Sigmoid colon (tissue), 7 donors: ENCODE results near the gene KLHL10. TPM values are rescaled to one million over a fixed set of nuclear protein-coding genes. Genes with fewer than 3 reads are reported as not detected.
A peak's percentile ranks its signal among the peaks of the same experiment; 100 is the strongest.

Experiments used
- DNase-seq: peaks from one replicate; pipeline ENCODE4 v3.0.0-alpha.2; 2019
- H3K27ac ChIP-seq, 4 donors: fragments of 200-600 bp; sonication (generic); one replicate each; pipeline ENCODE4 v1.5.1; 2016 to 2019; ENCODE audit warnings: mild to moderate bottlenecking in 1 of 4
- H3K27me3 ChIP-seq, 3 donors: fragments of 200-600 bp; sonication (generic); one replicate each; pipeline ENCODE4 v1.5.1; 2019; ENCODE audit warnings: mild to moderate bottlenecking in 1 of 3
- H3K36me3 ChIP-seq, 4 donors: fragments of 200-600 bp; sonication (generic); one replicate each; pipeline ENCODE4 v1.5.1; 2016 to 2019
- H3K4me1 ChIP-seq, 4 donors: fragments of 200-600 bp; sonication (generic); one replicate each; pipeline ENCODE4 v1.5.1; 2017 to 2019
- H3K4me3 ChIP-seq, 4 donors: fragments of 200-600 bp; sonication (generic); one replicate each; pipeline ENCODE4 v1.5.1; 2017 to 2019; ENCODE audit warnings: mild to moderate bottlenecking in 2 of 4, moderate library complexity in 1 of 4
- H3K9me3 ChIP-seq, 4 donors: fragments of 200-600 bp in 3 of 4; sonication (generic) in 3 of 4; one replicate each; pipeline versions ENCODE4 v1.5.1 to v1.6.1; 2013 to 2019
- EP300 ChIP-seq, 4 donors: sonication (generic); formaldehyde crosslinking; IDR thresholded peaks; one replicate each; pipeline ENCODE4 v1.6.1; 2017; ENCODE audit warnings: antibody characterized with exemption in 4 of 4
- POLR2A ChIP-seq, 2 donors: fragments of 450-650 bp; IDR thresholded peaks; one replicate each; pipeline ENCODE4 v1.6.1; 2016; ENCODE audit warnings: antibody characterized with exemption in 2 of 2, mild to moderate bottlenecking in 2 of 2, moderate library complexity in 2 of 2
- POLR2AphosphoS5 ChIP-seq, 4 donors: sonication (generic); formaldehyde crosslinking; IDR thresholded peaks; one replicate each; pipeline ENCODE4 v1.6.1; 2017; ENCODE audit warnings: antibody characterized with exemption in 4 of 4
- WGBS, 2 donors: extraction: QIAGEN DNeasy Blood & Tissue Kit; methylation state at CpG; one replicate each; pipeline ENCODE4 v1.1.7; 2013; 5-methylcytosine and 5-hydroxymethylcytosine counted together
- intact Hi-C: fragments of 100-400 bp; cut with DNase I; formaldehyde crosslinking; loops from one replicate; pipeline ENCODE4 v1.15.1; 2023
- polyA plus RNA-seq, 3 donors: library from polyadenylated mRNA; stranded (reverse); fragments of 200-250 nt; gene quantifications; one replicate each; pipeline ENCODE4 v1.2.3, GENCODE V29; 2013
- total RNA-seq, 4 donors: library from RNA; depleted of rRNA; stranded (reverse); fragments of >200 nt; gene quantifications; one replicate each; pipeline ENCODE4 v1.1.0, GENCODE V29; 2016
- TF ChIP-seq, protein P1 (sequence below), 4 experiments: fragments of 450-650 bp in 3 of 4; fragments of 200-600 bp in 1 of 4; IDR thresholded peaks; one replicate each; pipeline ENCODE4 v1.5.1; 2016 to 2019; ENCODE audit warnings: antibody characterized with exemption in 4 of 4, mild to moderate bottlenecking in 3 of 4, moderate library complexity in 2 of 4
- donor health status: healthy with polysubstance abuse.
- donor health status: Bipolar disorder and iron deficiency.
- donor health status: healthy.

Gene KLHL10
- total and polyA plus RNA-seq, 7 donors = 0.04 to 3.9 (median 1.1) TPM; not detected in 2

DNA sequence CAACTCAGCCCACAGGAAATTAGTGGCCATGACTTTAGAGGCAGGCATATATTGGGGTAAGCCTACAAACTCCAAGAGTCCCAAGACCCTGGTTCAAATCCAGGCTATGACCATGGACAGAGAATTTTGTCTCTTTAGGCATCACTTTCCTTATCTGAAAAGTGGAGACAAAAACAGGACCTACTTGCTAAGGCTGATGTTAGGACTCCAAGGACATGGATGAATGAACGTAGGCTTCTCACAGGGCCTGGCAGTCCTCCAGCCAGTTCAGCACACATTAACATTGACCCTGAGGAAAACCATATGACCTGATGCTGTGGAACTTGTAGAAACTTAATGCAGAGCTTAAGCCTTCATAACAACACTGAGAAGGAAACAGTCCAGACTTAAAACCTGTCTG is 23.4 kb upstream of the KLHL10 start:
- Histone ChIP-seq H3K36me3 (no peaks in the 10 kb centered on the region), H3K9me3 (no peaks in the 10 kb centered on the region), H3K27ac (peak overlapping the region; percentile 80 to 84 (median 80)), H3K4me3 (no peak overlapping the region), H3K4me1 (peaks cover 0 to 48% (median 38%) of the 10 kb centered on the region in 4 donors), H3K27me3 (no peaks in the 10 kb centered on the region)
- 64 to 68% methylated on average over 1 of the region's 1 CpG for WGBS, 2 donors
- TF ChIP-seq, protein P1, sequence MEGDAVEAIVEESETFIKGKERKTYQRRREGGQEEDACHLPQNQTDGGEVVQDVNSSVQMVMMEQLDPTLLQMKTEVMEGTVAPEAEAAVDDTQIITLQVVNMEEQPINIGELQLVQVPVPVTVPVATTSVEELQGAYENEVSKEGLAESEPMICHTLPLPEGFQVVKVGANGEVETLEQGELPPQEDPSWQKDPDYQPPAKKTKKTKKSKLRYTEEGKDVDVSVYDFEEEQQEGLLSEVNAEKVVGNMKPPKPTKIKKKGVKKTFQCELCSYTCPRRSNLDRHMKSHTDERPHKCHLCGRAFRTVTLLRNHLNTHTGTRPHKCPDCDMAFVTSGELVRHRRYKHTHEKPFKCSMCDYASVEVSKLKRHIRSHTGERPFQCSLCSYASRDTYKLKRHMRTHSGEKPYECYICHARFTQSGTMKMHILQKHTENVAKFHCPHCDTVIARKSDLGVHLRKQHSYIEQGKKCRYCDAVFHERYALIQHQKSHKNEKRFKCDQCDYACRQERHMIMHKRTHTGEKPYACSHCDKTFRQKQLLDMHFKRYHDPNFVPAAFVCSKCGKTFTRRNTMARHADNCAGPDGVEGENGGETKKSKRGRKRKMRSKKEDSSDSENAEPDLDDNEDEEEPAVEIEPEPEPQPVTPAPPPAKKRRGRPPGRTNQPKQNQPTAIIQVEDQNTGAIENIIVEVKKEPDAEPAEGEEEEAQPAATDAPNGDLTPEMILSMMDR (IDR thresholded peaks at IDR 0.05) = no peak
- TF ChIP-seq POLR2AphosphoS5 (IDR thresholded peaks at IDR 0.05) (no peak), EP300 (IDR thresholded peaks at IDR 0.05) (no peak), POLR2A (IDR thresholded peaks at IDR 0.05) (no peak)
- no peak for DNase-seq
- intact Hi-C loops = loop anchor here (5.0 kb wide), 1 partner anchor 103 kb away; the partner anchor contains the start of gene ACLY

DNA sequence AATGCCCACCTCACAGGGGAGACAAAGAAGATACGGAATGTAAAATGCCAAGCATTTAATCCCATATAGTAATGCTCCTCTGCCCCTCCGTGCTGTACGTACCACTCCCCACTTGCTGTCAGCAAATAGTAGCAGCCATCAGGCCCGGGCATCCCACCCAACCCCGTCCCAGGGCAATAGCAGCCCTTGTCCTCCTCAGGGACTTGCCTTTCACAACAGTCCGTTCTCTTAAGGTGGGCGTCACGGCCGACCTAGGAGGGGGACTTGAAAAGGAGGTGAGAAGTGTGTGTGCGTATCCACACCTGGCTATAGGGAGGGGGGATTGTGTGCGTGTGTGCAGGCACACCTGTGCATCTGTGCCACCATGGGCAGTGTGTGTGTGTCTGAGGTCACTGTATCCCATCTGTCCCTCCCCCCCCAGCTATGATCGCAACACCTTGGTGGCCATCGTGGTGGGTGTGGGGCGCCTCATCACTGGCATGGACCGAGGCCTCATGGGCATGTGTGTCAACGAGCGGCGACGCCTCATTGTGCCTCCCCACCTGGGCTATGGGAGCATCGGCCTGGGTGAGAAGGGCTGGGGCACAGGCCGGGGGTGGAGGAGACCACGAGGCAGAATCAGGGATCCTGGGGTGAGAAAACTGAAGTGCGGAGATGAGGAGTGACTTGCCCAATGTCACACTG is 20.8 kb upstream of the KLHL10 start:
- intact Hi-C loops = no loop called here
- TF ChIP-seq POLR2AphosphoS5 (IDR thresholded peaks at IDR 0.05) (no peak), POLR2A (IDR thresholded peaks at IDR 0.05) (no peak), EP300 (IDR thresholded peaks at IDR 0.05) (no peak)
- TF ChIP-seq, protein P1 (IDR thresholded peaks at IDR 0.05) = no peak
- Histone ChIP-seq H3K27ac (no peak overlapping the region), H3K4me3 (no peak overlapping the region), H3K27me3 (no peaks in the 10 kb centered on the region), H3K4me1 (peaks cover 0 to 27% (median 18%) of the 10 kb centered on the region in 4 donors), H3K36me3 (no peaks in the 10 kb centered on the region), H3K9me3 (no peaks in the 10 kb centered on the region)
- DNase-seq = no peak
- 93 to 95% methylated on average over 23 of the region's 23 CpGs for WGBS, 2 donors

DNA sequence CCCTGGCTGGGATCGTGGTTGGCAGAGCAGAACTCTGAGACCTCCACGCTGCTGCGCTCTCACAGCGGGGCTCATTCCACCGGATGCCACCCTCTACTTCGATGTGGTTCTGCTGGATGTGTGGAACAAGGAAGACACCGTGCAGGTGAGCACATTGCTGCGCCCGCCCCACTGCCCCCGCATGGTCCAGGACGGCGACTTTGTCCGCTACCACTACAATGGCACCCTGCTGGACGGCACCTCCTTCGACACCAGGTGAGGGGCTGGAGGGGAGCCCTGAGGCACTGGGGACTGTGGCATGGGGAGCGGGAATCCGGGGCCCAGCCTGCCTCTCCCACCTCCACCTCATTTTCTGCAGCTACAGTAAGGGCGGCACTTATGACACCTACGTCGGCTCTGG is 19.6 kb upstream of the KLHL10 start:
- Histone ChIP-seq H3K27ac (no peak overlapping the region), H3K4me1 (peaks cover 0 to 15% (median 8%) of the 10 kb centered on the region in 4 donors), H3K4me3 (no peak overlapping the region), H3K9me3 (no peaks in the 10 kb centered on the region), H3K36me3 (no peaks in the 10 kb centered on the region), H3K27me3 (no peaks in the 10 kb centered on the region)
- no peak for TF ChIP-seq EP300 (IDR thresholded peaks at IDR 0.05)
- no peak for TF ChIP-seq POLR2A (IDR thresholded peaks at IDR 0.05)
- TF ChIP-seq, protein P1 (IDR thresholded peaks at IDR 0.05) = no peak
- TF ChIP-seq POLR2AphosphoS5 (IDR thresholded peaks at IDR 0.05) = no peak
- WGBS, 2 donors = 93 to 95% methylated on average over 20 of the region's 20 CpGs
- DNase-seq = no peak
- intact Hi-C loops = no loop called here

DNA sequence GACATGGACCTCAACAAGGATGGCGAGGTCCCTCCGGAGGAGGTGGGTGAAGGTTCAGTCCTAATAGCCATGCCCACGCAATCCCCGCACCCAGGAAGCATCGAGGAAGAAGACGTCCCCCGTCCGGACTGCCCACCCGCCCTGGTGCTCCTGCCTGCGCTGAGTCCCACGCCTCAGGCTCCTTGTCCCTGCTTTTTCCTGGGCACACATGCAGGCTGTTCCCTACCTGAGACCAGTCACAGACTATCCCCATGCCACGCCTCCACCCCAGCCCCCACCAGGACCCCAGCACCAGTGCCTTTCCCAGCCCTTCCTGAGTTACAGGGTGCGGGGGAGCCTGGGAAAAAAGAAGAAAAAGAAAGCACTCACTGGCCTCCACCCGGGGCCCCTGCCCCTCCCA is 15.8 kb upstream of the KLHL10 start:
- Histone ChIP-seq H3K9me3 (no peaks in the 10 kb centered on the region), H3K4me1 (no peaks in the 10 kb centered on the region), H3K27ac (no peak overlapping the region), H3K4me3 (no peak overlapping the region), H3K36me3 (peaks cover 4 to 20% (median 6%) of the 10 kb centered on the region in 4 donors), H3K27me3 (no peaks in the 10 kb centered on the region)
- no peak for TF ChIP-seq POLR2AphosphoS5 (IDR thresholded peaks at IDR 0.05)
- no peak for TF ChIP-seq EP300 (IDR thresholded peaks at IDR 0.05)
- TF ChIP-seq POLR2A (IDR thresholded peaks at IDR 0.05) = no peak
- TF ChIP-seq, protein P1 (IDR thresholded peaks at IDR 0.05) = no peak
- 77 to 89% methylated on average over 14 of the region's 14 CpGs for WGBS, 2 donors
- intact Hi-C loops = no loop called here
- DNase-seq = no peak
